Natural killer cell (primary cell): ENCODE results near the gene PTPRN2. TPM values are rescaled to one million over a fixed set of nuclear protein-coding genes. Genes with fewer than 3 reads are reported as not detected.

Source experiments
- ATAC-seq, 3 donors: fragments of 150-1000 bp in 2 of 3; fragments of 200-7000 bp in 1 of 3; cut with Tn5 transposase; 1 replicate in 1 of 3; 2 replicates in 2 of 3; pipeline ENCODE4 v1.10.0; 2021; ENCODE audit warnings: mild to moderate bottlenecking in 2 of 3, moderate library complexity in 2 of 3
- DNase-seq, 2 donors: peaks; one replicate each; pipeline versions ENCODE4 v3.0.0 to v3.0.0-alpha.2; 2013 to 2021; ENCODE audit warnings: mixed read lengths in 1 of 2
- H3K27ac ChIP-seq: one replicate; pipeline ENCODE4 v1.5.1; 2013; ENCODE audit warnings: mild to moderate bottlenecking, low read length
- H3K27me3 ChIP-seq: one replicate; pipeline ENCODE4 v1.6.1; 2013; ENCODE audit warnings: low read length; ENCODE audit not compliant: control insufficient read depth, insufficient read depth
- H3K36me3 ChIP-seq: one replicate; pipeline ENCODE4 v1.6.1; 2013; ENCODE audit warnings: low read length; ENCODE audit not compliant: control insufficient read depth, insufficient read depth
- H3K4me1 ChIP-seq: one replicate; pipeline ENCODE4 v1.6.1; 2013; ENCODE audit warnings: low read length; ENCODE audit not compliant: control insufficient read depth, insufficient read depth
- H3K4me3 ChIP-seq: one replicate; pipeline ENCODE4 v1.5.1; 2013; ENCODE audit warnings: low read length
- H3K9me3 ChIP-seq: one replicate; pipeline ENCODE4 v1.6.1; 2013; ENCODE audit warnings: low read length; ENCODE audit not compliant: control insufficient read depth, insufficient read depth
- H3K27ac Mint-ChIP-seq, 2 donors: one replicate each; pipeline ENCODE4 v1.8.0; 2022; ENCODE audit warnings: mild to moderate bottlenecking in 2 of 2, mixed read lengths in 2 of 2, moderate library complexity in 1 of 2
- H3K27me3 Mint-ChIP-seq, 2 donors: one replicate each; pipeline ENCODE4 v1.8.0; 2022; ENCODE audit warnings: low read depth in 2 of 2, mixed read lengths in 2 of 2
- H3K36me3 Mint-ChIP-seq: one replicate; pipeline ENCODE4 v1.8.0; 2022; ENCODE audit warnings: mixed read lengths
- H3K4me1 Mint-ChIP-seq, 2 donors: one replicate each; pipeline ENCODE4 v1.8.0; 2022; ENCODE audit warnings: mixed read lengths in 2 of 2
- H3K4me3 Mint-ChIP-seq: one replicate; pipeline ENCODE4 v1.8.0; 2022; ENCODE audit warnings: mild to moderate bottlenecking, moderate library complexity, mixed read lengths
- H3K9me3 Mint-ChIP-seq, 2 donors: one replicate each; pipeline ENCODE4 v1.8.0; 2022; ENCODE audit warnings: mixed read lengths in 2 of 2
- WGBS: methylation state at CpG from one replicate; pipeline ENCODE4 v1.1.7; 2013; ENCODE audit warnings: missing lambda C conversion rate; ENCODE audit not compliant: insufficient coverage; 5-methylcytosine and 5-hydroxymethylcytosine counted together
- intact Hi-C: fragments of 100-400 bp; cut with micrococcal nuclease; formaldehyde crosslinking; loops from one replicate; pipeline ENCODE4 v1.14.2; 2022
- total RNA-seq, 4 donors: library from RNA; stranded (reverse); fragments of 120-200 nt in 1 of 4; gene quantifications; one replicate each; pipeline versions ENCODE4 v1.2.3 to v1.2.4, GENCODE V29; 2013 to 2022
- TF ChIP-seq, protein P1 (sequence below): fragments of 200-600 bp; IDR thresholded peaks from one replicate; pipeline ENCODE4 v1.8.0; 2022; ENCODE audit warnings: antibody characterized with exemption

The PTPRN2 gene
- total RNA-seq, 3 donors from 2014 or later (not counting 1 experiment from before 2014, with no cell fraction given): 1.3 to 2.5 (median 1.9) TPM

DNA sequence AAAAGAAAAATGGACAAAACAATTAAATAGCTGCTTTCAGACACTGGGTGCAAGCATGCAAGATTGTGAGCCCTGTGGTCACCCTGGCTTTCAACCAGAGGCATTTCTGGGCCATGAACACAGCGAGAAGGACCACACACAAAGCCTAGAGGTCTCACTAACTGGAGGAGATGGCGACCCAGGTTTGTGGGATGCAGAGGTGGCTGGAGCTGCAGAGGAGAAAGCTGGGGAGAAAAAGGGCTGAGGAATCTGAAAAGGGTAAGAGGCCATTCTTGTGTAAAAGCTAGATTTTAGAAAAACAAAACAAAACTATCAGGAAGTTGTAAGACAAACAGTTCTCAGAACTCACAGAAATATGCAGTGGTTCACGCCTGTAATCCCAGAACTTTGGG, 30.1 kb upstream of the PTPRN2 start:
- no peak overlapping the region for H3K27ac ChIP-seq
- Mint-ChIP-seq H3K4me1 (no peaks in the 10 kb centered on the region), H3K36me3 (no peaks in the 10 kb centered on the region), H3K27ac (no peak overlapping the region), H3K4me3 (no peak overlapping the region), H3K27me3 (no peaks in the 10 kb centered on the region), H3K9me3 (no peaks in the 10 kb centered on the region)
- DNase-seq (no peak), ATAC-seq (no peak)
- no peak overlapping the region for H3K4me3 ChIP-seq
- no peaks in the 10 kb centered on the region for H3K27me3 ChIP-seq
- WGBS: 88% methylated on average over 3 of the region's 3 CpGs
- H3K4me1 ChIP-seq: no peaks in the 10 kb centered on the region
- TF ChIP-seq, protein P1, sequence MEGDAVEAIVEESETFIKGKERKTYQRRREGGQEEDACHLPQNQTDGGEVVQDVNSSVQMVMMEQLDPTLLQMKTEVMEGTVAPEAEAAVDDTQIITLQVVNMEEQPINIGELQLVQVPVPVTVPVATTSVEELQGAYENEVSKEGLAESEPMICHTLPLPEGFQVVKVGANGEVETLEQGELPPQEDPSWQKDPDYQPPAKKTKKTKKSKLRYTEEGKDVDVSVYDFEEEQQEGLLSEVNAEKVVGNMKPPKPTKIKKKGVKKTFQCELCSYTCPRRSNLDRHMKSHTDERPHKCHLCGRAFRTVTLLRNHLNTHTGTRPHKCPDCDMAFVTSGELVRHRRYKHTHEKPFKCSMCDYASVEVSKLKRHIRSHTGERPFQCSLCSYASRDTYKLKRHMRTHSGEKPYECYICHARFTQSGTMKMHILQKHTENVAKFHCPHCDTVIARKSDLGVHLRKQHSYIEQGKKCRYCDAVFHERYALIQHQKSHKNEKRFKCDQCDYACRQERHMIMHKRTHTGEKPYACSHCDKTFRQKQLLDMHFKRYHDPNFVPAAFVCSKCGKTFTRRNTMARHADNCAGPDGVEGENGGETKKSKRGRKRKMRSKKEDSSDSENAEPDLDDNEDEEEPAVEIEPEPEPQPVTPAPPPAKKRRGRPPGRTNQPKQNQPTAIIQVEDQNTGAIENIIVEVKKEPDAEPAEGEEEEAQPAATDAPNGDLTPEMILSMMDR: no peak
- H3K9me3 ChIP-seq: no peaks in the 10 kb centered on the region
- intact Hi-C loops: no loop called here
- H3K36me3 ChIP-seq: no peaks in the 10 kb centered on the region

DNA sequence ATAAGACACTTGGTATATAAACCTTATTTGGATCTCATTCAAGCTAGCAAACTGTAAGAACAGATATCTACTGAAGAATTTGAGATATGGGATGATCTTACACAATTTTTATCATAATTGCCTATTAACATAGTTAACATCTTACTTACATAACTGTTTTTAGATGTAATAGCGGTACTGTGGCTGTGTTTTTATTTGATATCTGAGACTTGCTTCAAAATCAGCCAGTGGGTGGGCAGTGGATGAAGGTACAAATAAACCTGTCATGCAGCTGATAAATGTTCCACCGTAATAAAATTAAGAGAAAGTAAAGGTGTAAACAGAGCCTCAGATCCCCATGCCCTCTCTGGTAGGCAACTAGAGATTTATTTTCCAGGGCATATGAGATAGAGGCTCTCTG, 28.4 kb upstream of the PTPRN2 start:
- Mint-ChIP-seq H3K27ac (no peak overlapping the region), H3K36me3 (no peaks in the 10 kb centered on the region), H3K9me3 (no peaks in the 10 kb centered on the region), H3K4me3 (no peak overlapping the region), H3K4me1 (no peaks in the 10 kb centered on the region), H3K27me3 (no peaks in the 10 kb centered on the region)
- no peak overlapping the region for H3K4me3 ChIP-seq
- H3K27me3 ChIP-seq: no peaks in the 10 kb centered on the region
- no peak for DNase-seq
- intact Hi-C loops: no loop called here
- peak in 1 of 3 donors; percentile 48 for ATAC-seq
- H3K4me1 ChIP-seq: no peaks in the 10 kb centered on the region
- 100% methylated on average over 2 of the region's 2 CpGs for WGBS
- no peaks in the 10 kb centered on the region for H3K9me3 ChIP-seq
- no peak overlapping the region for H3K27ac ChIP-seq
- TF ChIP-seq, protein P1: no peak
- H3K36me3 ChIP-seq: no peaks in the 10 kb centered on the region

DNA sequence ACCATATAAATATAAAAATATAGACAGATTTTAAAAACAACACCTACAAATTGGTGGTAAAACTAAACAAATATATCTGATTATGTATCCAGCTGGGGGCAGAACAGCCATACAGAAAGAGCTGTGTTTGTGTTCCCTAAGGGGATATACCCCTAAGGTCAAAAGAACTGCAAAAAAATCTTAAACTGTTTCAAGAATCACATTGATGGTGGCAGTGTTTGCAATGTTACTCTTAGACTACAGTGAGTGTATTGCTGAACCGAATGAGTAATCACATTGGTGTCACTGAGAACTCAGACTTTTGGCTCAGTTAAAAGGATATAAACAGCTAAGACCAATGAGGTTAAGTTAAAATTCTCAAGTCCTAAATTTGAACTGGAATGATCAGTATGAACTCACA, 27.1 kb upstream of the PTPRN2 start:
- Mint-ChIP-seq H3K4me1 (peaks cover 0 to 4% of the 10 kb centered on the region in 2 donors), H3K9me3 (no peaks in the 10 kb centered on the region), H3K36me3 (no peaks in the 10 kb centered on the region), H3K27me3 (no peaks in the 10 kb centered on the region), H3K4me3 (no peak overlapping the region), H3K27ac (no peak overlapping the region)
- intact Hi-C loops: no loop called here
- Histone ChIP-seq H3K4me3 (no peak overlapping the region), H3K27me3 (no peaks in the 10 kb centered on the region), H3K36me3 (no peaks in the 10 kb centered on the region), H3K4me1 (no peaks in the 10 kb centered on the region), H3K9me3 (no peaks in the 10 kb centered on the region), H3K27ac (no peak overlapping the region)
- TF ChIP-seq, protein P1: no peak
- WGBS: 100% methylated on average over 1 of the region's 1 CpG
- no peak for ATAC-seq
- no peak for DNase-seq

DNA sequence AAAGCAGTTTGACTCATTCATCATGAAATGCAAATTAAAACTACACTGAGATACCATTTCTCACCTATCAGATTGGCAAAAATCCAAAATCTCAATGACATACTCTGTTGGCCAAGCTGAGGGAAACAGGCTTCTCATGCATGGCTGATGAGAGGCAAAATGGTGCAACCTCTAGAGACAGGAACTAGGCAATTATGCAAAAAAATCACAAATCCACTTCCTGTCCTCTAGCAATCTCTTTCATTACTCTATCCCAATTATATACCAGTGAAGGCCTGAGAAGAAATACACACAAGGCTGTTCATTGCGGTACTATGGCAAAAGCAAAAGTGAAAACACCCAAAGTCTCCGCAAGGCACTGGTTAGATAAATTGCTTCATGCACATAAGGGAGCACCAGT, 25.9 kb upstream of the PTPRN2 start:
- Histone ChIP-seq H3K9me3 (no peaks in the 10 kb centered on the region), H3K27ac (no peak overlapping the region), H3K36me3 (no peaks in the 10 kb centered on the region), H3K4me1 (no peaks in the 10 kb centered on the region), H3K27me3 (no peaks in the 10 kb centered on the region), H3K4me3 (no peak overlapping the region)
- ATAC-seq (peak in 1 of 3 donors; percentile 31), DNase-seq (no peak)
- no peak overlapping the region for H3K27ac Mint-ChIP-seq
- WGBS: 92% methylated on average over 2 of the region's 2 CpGs
- H3K36me3 Mint-ChIP-seq: no peaks in the 10 kb centered on the region
- no peaks in the 10 kb centered on the region for H3K27me3 Mint-ChIP-seq
- no peak overlapping the region for H3K4me3 Mint-ChIP-seq
- peaks cover 0 to 3% of the 10 kb centered on the region in 2 donors for H3K9me3 Mint-ChIP-seq
- intact Hi-C loops: no loop called here
- peaks cover 4 to 7% of the 10 kb centered on the region in 2 donors for H3K4me1 Mint-ChIP-seq
- TF ChIP-seq, protein P1: no peak
